Measurements from ENCODE around the gene HDLBP.

The HDLBP gene, protein sequence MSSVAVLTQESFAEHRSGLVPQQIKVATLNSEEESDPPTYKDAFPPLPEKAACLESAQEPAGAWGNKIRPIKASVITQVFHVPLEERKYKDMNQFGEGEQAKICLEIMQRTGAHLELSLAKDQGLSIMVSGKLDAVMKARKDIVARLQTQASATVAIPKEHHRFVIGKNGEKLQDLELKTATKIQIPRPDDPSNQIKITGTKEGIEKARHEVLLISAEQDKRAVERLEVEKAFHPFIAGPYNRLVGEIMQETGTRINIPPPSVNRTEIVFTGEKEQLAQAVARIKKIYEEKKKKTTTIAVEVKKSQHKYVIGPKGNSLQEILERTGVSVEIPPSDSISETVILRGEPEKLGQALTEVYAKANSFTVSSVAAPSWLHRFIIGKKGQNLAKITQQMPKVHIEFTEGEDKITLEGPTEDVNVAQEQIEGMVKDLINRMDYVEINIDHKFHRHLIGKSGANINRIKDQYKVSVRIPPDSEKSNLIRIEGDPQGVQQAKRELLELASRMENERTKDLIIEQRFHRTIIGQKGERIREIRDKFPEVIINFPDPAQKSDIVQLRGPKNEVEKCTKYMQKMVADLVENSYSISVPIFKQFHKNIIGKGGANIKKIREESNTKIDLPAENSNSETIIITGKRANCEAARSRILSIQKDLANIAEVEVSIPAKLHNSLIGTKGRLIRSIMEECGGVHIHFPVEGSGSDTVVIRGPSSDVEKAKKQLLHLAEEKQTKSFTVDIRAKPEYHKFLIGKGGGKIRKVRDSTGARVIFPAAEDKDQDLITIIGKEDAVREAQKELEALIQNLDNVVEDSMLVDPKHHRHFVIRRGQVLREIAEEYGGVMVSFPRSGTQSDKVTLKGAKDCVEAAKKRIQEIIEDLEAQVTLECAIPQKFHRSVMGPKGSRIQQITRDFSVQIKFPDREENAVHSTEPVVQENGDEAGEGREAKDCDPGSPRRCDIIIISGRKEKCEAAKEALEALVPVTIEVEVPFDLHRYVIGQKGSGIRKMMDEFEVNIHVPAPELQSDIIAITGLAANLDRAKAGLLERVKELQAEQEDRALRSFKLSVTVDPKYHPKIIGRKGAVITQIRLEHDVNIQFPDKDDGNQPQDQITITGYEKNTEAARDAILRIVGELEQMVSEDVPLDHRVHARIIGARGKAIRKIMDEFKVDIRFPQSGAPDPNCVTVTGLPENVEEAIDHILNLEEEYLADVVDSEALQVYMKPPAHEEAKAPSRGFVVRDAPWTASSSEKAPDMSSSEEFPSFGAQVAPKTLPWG (N-terminal part only)

DNA sequence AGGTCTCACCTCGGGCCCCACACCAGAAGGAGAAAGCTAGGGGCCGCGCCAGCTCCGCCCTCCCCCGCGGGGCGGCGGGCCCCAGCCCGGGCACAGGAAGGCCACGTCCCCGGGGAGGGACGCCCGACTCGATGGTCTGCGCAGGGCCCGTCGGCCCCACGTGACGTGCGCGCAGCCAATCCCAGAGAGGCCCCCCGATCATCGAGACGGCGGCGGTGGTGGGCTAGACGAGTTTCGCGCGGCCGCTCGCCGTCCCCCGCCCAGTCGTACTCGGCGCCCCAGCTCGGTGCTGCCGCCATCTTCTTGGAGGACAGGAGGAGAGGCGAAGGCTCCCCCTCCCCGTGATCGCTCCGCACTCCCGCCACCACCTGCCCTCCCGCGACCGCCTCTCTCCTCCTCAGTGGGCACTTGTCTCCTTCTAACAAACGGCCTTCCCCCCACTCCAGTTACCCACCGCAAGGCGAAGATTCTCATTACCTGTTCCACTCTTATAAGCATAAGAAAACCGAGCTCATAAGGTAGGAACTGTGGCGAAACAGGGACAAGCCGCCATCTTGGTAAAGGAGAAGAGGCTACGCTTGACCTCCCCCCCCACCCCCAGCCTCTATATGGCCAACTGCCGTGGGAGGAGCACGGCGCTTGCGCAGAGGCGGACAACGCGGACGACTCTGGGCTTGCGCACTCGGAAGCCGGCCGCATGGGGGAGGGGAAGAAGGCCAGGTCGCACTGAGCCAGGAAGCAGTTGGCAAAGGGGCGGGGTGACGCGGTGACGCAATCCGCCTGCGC is at the start of gene HDLBP:
Gene HDLBP, minus strand, starts transcription at position 580 of the 786 bp plus-strand sequence. CDS start 48,803 bp downstream, outside the sequence.
- peak; percentile 98 for DNase-seq (ENCODE audit: extremely low spot score)
- TF ChIP-seq, protein P1, sequence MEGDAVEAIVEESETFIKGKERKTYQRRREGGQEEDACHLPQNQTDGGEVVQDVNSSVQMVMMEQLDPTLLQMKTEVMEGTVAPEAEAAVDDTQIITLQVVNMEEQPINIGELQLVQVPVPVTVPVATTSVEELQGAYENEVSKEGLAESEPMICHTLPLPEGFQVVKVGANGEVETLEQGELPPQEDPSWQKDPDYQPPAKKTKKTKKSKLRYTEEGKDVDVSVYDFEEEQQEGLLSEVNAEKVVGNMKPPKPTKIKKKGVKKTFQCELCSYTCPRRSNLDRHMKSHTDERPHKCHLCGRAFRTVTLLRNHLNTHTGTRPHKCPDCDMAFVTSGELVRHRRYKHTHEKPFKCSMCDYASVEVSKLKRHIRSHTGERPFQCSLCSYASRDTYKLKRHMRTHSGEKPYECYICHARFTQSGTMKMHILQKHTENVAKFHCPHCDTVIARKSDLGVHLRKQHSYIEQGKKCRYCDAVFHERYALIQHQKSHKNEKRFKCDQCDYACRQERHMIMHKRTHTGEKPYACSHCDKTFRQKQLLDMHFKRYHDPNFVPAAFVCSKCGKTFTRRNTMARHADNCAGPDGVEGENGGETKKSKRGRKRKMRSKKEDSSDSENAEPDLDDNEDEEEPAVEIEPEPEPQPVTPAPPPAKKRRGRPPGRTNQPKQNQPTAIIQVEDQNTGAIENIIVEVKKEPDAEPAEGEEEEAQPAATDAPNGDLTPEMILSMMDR (IDR thresholded peaks at IDR 0.05; ENCODE audit: control extremely low read depth, extremely low read depth, low read depth, missing control alignments): peak; percentile 51
- POLR2A ChIA-PET: interaction anchor here (0.7 to 2.5 kb wide), 9 partner anchors 9 to 47 kb away, joined by 3 to 19 read pairs (median 4); no protein-coding TSS in a partner anchor
- CTCF ChIA-PET: interaction anchor here (0.6 to 2.2 kb wide), 9 partner anchors 9 to 35 kb away, joined by 3 to 13 read pairs (median 6); no protein-coding TSS in a partner anchor

DNA sequence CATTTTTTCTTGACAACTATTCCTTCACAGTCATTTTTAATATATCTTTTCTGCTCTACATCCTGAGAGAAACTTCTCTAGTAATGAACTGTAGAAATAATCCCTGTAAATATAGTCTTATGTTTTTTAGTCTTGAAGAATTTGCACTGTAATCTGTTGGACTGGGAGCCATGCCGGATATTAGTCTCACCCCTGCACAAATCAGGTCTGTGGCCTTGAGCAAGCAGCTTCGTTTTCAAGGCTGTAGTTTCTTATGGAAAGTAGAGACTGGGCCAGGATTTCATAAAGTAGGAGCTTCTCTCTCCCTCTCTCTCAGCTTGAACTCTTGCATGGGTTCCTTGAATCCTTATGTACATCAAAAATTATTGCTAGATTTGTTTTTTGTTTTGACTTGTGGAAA is 49.3 kb upstream of the HDLBP start:
- no peak for DNase-seq (ENCODE audit: extremely low spot score)
- ChIA-PET POLR2A (no interaction called here), CTCF (interaction anchor here (1.4 kb wide), 1 partner anchor 9 kb away, joined by 4 read pairs; no protein-coding TSS in a partner anchor)
- TF ChIP-seq, protein P1 (IDR thresholded peaks at IDR 0.05; ENCODE audit: control extremely low read depth, extremely low read depth, low read depth, missing control alignments): no peak

- POLR2A ChIA-PET: no interaction called here
- CTCF ChIA-PET: interaction anchor here (1.2 to 2.1 kb wide), 5 partner anchors 9 to 250 kb away, joined by 3 to 9 read pairs (median 4); no protein-coding TSS in a partner anchor
- TF ChIP-seq, protein P1 (IDR thresholded peaks at IDR 0.05; ENCODE audit: control extremely low read depth, extremely low read depth, low read depth, missing control alignments): no peak
- no peak for DNase-seq (ENCODE audit: extremely low spot score)
These were observed 48.0 kb upstream of the HDLBP start for GRCh38 chr2:241363426-241363825.

- no peak for DNase-seq (ENCODE audit: extremely low spot score)
- TF ChIP-seq, protein P1 (IDR thresholded peaks at IDR 0.05; ENCODE audit: control extremely low read depth, extremely low read depth, low read depth, missing control alignments): no peak
- ChIA-PET POLR2A (interaction anchor here (1.2 kb wide), 1 partner anchor 26 kb away, joined by 3 read pairs; no protein-coding TSS in a partner anchor), CTCF (interaction anchor here (0.9 to 2.9 kb wide), 7 partner anchors 8 to 32 kb away, joined by 3 to 19 read pairs (median 4); no protein-coding TSS in a partner anchor)
These were observed 44.1 kb upstream of the HDLBP start for GRCh38 chr2:241359481-241360045.

GRCh38 chr2:241358470-241358869 is 43.0 kb upstream of the HDLBP start:
- CTCF ChIA-PET: interaction anchor here (0.9 to 2.9 kb wide), 7 partner anchors 10 to 48 kb away, joined by 3 to 19 read pairs (median 3); no protein-coding TSS in a partner anchor
- DNase-seq (ENCODE audit: extremely low spot score): peak; percentile 65
- TF ChIP-seq, protein P1 (IDR thresholded peaks at IDR 0.05; ENCODE audit: control extremely low read depth, extremely low read depth, low read depth, missing control alignments): no peak
- POLR2A ChIA-PET: interaction anchor here (1.1 to 1.2 kb wide), 2 partner anchors 27 to 376 kb away, joined by 3 read pairs; no protein-coding TSS in a partner anchor
